Retinal pigment epithelial cell (primary cell): Measurements from ENCODE around the gene RGL1.

Experiments
- DNase-seq: peaks from one replicate; pipeline ENCODE4 v3.0.0-alpha.2; 2010; ENCODE audit warnings: low read depth
- H3K4me3 ChIP-seq: 2 replicates; pipeline ENCODE4 v1.5.1; 2011; ENCODE audit warnings: mild to moderate bottlenecking, low read length, control low read depth, moderate library complexity
- CTCF ChIP-seq: conservative IDR thresholded peaks from 2 replicates; pipeline ENCODE4 v1.5.1; 2011; ENCODE audit warnings: low read depth, low read length, control low read depth, inconsistent platforms

Gene RGL1

DNA sequence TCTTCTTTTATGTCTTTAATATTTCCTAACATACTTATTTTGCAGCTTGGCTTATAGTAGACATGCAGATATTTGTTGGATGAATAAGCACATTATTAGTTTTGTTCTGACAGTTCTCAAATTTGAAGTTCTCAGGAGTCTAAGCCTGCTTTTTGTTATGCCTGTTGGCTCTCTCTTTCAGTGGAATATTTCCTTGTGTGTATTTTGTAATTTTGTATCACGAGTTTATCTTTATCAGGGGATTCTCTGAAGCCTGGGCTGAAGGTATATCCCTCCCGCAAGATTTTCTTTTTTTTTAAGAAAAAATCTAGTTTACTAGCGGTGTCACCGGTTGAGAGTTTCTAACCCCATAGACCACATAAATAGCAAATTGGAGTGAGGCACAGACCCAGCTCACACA lies 105.9 kb downstream of the RGL1 start:
- no peak for DNase-seq
- no peak for TF ChIP-seq CTCF

DNA sequence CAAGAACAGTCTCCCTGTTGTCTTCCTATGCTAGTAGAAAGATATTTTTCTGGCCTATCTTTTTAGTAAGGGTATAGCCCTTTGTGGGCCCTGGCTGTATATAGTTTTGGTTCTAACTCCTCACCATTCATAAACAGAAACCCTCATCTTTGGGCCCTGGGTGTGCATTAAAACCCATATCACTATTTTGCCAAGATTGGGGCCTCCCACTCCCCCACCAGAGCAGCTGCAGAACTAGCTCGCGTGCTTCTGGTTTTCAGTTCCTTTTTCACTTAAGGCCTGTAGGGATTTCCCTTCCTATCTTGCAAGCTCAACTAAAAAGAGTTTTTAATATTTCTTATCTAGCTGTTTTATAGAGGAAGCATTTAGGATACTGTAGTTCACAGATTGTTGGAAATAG lies 106.4 kb downstream of the RGL1 start:
- TF ChIP-seq CTCF, result no peak
- H3K4me3 ChIP-seq, result no peak overlapping the region
- no peak for DNase-seq

More for the DNA sequence above, 105.9 kb downstream of the RGL1 start:
- no peak overlapping the region for H3K4me3 ChIP-seq

DNA sequence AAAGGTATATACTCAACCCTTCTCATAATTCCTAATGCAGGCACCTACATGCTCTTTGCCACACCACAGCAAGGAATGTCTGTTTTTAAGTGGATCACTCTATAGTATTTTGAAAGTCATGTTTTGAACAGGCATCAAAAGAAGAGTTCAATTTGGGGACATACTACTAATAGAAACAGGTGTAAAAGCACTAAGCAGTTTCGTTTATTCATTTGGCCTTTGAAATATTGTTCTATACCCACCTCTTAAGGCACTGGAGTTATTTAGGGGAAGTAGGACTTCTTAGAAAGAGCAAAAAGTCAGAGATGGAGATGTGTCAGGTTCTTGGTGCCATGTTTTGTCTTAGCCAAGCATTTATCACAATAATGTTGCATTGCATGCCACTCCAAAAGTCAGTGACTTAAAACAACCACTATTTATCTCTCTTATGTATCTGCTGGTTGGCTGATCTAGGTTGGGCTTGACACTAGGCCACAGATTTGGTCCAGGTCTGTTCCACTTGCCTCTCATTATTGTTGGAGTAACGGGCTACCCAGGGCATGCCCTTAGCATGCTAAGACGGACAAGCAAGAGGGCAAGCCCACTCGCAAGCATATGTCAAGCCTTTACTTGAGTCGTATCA lies 107.5 kb downstream of the RGL1 start:
- DNase-seq, result no peak
- TF ChIP-seq CTCF, result no peak
- no peak overlapping the region for H3K4me3 ChIP-seq

GRCh38 chr1:183913567-183913993 lies 108.7 kb downstream of the RGL1 start:
- no peak overlapping the region for H3K4me3 ChIP-seq
- DNase-seq, result no peak
- no peak for TF ChIP-seq CTCF

DNA sequence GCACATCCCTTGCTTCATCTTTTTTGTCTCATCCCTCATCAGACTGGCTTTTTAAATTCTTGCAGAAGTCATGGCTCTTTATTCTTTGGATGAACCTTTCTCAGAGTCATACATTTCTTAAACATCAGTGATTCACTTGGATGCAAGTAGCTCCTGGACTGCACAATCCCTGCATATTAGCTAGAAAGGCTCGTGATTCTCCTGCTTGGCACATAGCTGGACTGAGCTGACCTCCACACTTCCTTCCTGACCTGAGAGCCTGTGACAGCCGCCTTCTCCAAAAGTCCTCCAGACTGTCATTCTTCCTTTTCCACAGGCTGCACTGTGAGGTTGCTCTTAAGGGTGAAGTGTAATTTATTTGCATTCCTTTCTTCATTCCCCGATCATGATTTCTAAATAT lies 109.4 kb downstream of the RGL1 start:
- H3K4me3 ChIP-seq, result no peak overlapping the region
- TF ChIP-seq CTCF, result no peak
- no peak for DNase-seq

- TF ChIP-seq CTCF, result no peak
- H3K4me3 ChIP-seq, result no peak overlapping the region
- DNase-seq, result no peak
These were observed 110.0 kb downstream of the RGL1 start for GRCh38 chr1:183914891-183915290.
